ENCODE data around the gene TMTC1.

The TMTC1 gene

DNA sequence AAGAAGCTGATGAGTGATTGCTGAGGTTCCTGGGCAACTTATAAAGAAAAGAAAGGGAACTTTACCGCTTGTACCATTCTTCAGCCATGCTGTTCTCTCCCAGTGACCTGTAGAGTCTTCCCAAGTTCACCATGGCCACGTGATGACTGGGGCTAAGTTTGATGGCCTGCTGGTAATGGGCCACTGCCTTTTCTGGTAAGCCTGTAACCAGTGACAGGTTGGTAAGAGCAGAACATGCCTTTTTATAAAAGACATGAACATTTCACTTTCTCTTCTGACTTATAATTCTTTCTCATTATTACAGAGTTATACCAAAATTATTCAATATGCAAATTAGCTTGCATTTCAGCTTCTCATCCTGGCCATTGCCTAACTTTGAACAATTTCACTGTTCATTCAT is 265.3 kb downstream of the TMTC1 start:
- no peak for DNase-seq

DNA sequence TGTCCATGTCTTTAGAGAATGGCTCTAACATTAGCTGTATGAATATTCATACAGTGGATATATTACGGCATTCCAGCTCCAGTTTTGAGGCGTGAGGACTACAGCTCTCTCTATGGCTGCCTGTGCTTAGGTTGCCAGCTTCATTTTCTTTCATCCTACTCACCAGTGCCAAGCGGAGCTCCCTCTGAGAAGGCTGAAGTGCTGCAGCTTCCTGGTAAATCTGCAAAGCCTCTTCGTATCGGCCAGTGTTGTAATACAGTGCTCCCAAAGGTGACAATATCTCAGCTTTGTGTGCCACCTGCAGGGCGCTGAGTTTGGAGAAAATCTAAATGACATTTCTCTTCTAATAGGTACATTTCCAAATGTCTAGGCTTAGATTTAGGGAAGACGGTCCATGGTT is 266.5 kb downstream of the TMTC1 start:
- DNase-seq, result no peak

DNA sequence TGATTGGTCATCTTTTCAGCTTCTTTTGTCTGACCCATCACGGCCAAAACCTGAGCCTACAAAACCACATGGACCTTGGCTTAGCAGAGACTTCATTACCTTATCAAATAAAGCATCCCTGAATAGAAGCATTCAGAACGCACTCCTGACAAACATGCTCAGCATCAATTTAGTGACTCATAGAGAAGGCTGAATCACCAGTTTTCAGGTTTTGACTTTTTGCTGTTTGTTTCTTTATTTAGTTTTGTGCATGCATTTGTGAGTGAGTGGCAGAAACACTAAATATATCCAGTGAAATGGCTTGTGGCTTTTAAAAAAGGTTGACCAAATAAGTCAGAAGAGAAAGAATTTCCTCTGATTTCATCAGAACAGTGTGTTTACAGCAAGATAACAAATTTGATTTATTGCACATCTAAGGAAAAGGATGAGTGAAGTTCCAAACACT is 267.3 kb downstream of the TMTC1 start:
- no peak for DNase-seq

DNA sequence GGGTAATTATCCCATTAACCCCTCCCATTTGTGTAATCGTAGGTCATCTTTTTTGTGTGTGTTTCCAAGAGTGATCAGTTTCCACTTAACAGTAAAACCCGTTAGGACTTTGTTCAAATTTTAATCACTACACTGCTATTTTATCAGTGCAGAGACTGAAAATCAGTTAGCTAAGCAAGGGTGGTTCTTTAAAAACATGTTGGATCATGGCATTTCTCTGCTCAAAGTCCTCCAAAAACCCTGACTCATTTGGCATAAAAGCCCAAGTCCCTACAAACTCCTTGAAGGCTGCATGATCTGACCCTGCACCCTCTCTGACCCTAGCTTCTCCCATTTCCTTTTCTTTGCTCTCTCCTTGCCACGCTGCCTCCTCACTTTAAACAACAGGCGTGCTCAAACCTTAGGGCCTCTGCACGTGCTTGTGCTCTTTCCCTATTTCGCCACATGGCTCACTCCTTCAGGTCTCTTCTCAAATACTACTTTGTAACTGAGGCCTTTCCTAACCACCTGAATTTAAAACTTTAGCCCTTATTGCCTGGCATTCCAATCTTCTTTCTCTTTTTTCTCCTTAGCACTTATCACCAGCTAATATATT is 273.1 kb downstream of the TMTC1 start:
- DNase-seq, result no peak

DNA sequence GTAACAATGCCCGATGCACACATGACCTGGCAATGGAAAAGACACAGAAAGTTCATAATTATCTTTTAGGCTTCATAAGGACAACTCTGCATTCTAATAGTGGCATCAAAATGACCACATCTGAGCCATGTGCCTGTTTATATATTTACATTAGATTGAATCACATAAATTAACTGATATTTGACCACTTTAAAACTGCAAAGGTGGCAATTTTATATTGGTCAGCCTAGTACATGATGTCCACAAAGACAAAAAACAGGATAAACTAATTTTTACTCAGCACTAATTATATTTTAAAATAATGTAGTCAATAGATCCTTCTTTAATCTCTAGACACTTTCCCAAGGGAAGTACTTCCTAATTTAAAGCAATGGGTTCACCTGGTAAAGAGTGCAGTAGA is 274.2 kb downstream of the TMTC1 start:
- no peak for DNase-seq

DNA sequence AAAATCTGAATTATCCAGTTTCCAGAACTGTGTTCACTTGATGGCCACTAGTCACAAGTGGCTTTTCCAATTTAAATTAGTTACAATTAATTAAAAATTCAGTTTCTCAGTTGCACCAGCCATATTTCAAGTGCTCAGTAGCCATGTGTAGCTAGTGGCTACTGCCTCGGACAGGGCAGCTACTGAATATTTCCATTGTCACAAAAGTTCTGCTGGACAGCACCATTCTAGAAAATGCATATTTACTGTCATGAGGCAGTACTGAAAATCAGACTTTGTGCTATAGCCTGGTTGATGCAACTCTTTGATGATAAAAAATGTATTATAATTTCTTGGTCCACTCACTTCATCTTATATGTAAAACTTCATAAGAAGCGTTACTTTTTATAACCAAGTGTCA is 274.8 kb downstream of the TMTC1 start:
- DNase-seq, result no peak

DNA sequence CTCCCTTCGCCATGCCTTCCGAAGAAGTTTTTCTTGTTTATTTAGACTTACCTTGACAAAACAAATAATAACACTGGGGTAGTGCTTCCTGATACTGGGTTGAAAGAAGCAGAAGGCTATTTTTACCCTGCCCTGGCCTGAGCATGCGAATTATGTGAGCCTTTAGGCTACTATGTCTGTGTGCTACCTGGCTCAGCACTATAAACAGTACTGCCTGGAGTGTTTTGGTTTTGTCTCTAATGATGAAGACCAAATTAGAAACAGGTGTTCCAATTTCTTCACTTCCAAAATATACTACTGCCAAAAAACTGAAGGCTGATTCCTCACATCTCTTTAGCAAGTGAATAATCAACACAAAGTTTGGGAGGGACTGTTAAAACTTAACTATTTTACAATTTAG is 278.6 kb downstream of the TMTC1 start:
- DNase-seq, result no peak

DNA sequence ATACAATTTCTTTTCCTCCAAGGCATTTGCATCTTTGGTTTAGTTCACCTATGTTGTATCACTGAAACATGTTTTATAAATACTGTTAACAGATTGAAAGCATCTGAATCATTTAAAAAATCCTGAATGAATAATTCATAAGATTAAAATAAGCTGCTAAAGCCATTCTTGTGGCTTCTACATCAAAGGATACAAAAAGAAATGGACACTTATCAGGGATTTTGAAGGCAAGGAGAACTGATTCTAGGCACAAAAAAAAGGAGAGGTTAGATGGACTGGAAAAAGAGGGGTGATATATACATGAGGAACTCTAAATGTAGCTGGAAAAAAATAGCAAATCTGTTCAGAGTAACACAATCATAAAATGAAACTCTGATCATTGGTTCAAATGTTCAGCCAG is 280.5 kb downstream of the TMTC1 start:
- no peak for DNase-seq

DNA sequence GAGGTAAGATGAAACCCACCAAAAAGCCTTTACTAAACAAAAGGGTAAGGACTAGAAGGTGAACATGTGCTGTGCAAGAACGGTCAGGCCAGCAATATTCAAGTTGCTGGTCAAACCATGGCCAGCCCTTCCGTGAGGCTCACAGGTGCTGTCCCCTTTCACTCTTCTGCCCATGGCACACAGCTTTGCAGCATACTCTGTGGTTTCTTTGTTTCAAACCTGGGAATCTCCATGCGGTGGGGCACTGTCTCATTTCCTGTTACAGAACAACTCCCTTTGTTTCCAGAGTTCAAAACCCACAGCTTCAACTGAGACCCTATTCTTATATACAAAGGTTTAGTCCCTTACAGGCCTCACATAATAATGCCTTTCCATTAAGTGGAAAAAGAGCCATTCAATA is 284.5 kb downstream of the TMTC1 start:
- DNase-seq, result no peak

DNA sequence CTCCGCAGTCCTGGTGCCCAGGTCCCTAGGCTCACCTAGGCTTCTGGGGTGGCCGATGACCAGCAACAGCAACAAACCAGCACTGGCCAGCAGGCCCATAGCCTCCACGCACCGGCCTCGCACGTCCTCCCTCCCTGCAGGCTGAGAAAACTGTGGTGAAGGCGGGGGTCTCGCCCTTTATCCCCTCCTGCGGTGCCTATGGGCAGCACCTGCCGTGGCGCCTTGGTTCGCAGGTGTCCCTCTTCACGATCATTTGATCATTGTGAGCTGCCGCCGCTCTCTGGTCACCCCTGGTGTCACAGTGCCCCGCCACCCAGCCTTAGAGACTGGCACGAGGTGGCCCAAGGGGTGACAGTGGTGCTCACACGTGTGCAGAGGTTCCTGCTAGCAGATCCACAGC is 286.2 kb downstream of the TMTC1 start, which contains the start of gene OVCH1:
TSS of gene OVCH1 (minus strand) at position 99 of the 400 bp plus-strand sequence. CDS start at position 99, 0 bp downstream.
- DNase-seq, result no peak

DNA sequence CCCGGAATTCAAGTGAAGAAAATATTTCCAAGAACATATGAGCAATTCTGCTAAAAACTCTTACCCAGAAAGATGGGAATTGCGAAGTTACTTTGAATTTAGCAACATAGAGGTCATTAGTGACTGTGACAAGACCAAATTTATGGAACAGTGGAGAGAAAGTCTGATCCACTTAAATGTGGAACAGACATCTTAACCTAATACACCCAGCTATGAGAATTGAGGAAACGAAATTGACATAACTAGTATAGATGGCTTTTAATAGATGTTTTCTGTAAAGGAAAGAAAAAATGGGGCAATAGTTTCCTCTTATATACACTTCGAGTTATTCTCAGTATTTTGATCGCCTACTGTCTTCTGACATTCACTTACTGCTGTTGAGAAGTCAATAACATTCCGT is 290.9 kb downstream of the TMTC1 start:
- no peak for DNase-seq

DNA sequence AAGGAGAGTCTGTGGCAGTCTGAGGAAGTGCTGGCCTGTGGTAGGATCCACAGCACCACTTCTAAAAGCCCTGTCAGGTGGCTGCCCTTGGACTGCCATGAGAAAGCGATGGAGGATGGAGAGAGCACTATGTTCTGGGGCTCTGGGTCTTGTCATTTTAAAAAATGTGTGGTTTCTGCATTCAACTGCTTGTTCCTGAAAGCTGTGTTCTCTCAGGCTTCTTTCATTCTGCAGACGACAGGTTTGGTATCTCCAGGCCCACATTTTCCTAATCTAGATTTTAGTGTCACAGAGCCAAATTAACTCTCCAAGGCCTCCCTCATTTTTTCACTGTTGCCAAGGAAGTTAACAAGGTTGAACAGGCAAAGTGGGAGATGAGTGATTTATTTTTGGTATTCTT is 296.8 kb downstream of the TMTC1 start:
- no peak for DNase-seq

DNA sequence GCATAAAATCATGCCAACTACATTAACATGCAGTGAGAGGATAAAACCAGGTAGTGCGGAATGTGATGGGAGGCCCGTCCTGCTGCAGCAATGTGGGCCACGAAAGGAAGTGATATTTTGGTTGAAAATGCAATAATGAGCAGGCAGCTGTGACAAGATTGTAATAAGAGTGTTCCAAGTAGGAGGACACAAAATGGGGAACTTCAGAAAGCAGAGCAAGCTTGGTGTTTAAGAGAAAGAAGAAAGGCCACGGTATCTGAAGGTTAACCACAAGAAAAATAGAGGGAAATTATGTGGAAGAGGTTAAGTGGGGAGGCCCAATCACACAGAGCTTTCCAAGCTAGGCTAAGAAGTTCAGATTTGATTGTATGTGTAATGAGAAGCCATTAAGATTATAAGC is 320.5 kb downstream of the TMTC1 start:
- no peak for DNase-seq

DNA sequence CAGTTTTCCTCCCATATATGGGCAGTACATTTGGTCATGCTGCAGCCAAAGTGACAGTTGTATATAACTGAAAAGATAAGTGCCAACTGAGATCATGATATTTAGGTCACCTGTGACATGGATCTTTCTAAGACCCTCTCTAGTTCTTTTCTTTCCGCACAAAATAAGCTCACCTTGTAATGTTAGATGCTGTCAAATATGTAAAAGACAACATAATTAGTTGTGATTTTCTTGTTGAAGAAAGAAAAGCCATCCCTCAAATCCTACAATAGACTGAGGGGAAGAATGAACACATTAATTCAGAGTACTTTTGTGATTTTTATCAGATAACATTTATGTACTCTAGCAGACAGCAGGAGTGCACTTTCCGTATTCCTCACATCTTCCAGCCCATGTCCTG is 323.7 kb downstream of the TMTC1 start:
- DNase-seq, result no peak

DNA sequence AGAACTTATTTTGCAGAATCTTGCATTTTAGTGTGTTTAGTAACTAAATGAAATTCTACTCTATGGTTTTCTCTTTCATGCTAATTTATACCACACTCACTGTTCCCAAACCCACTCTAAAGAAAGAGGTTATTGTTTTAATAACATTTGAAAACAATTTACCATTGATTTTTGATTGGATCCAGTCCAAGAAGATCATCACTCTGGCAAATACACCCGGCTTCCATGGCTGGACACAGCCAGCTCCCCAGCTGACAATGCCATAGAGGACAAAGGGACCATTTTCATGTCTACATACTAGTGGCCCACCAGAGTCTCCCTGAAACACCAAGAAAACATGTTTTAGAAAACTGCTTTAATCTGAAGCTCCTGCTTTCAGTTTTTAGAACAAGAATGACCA is 328.7 kb downstream of the TMTC1 start:
- DNase-seq, result no peak

DNA sequence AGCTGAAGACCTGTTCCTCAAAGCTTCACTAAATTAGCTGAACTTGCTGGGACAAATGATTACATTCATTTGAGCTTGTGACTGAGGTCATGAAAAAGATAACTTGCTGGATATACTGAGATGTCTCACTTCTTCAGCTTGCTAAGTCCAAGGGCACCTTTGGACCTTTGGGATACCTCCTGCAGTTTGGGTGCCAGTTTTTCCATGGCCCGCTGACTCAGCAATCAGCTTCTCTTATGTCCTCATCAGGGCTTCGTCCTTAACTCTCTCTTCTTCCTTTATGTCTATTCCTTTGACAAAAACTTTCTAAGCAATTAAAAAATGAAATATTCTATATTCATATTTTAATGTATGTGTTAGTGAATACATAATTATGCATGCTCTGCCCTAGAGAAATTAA is 331.9 kb downstream of the TMTC1 start:
- no peak for DNase-seq
